Endodermal cell (in vitro differentiated cells): ENCODE measurements around the gene PDGFA. TPM values are rescaled to one million over a fixed set of nuclear protein-coding genes. Genes with fewer than 3 reads are reported as not detected.
A peak's percentile ranks its signal among the peaks of the same experiment; 100 is the strongest.

Experiments used
- DNase-seq: peaks from one replicate; pipeline ENCODE4 v3.0.0-alpha.2; 2017
- H3K27ac ChIP-seq: 2 replicates; pipeline ENCODE4 v1.5.1; 2013; ENCODE audit warnings: mild to moderate bottlenecking, low read depth, low read length, moderate library complexity
- H3K27me3 ChIP-seq: 2 replicates; pipeline ENCODE4 v1.6.1; 2013; ENCODE audit warnings: mild to moderate bottlenecking, low read length, moderate library complexity; ENCODE audit not compliant: insufficient read depth, control insufficient read depth, poor library complexity, severe bottlenecking
- H3K36me3 ChIP-seq: 2 replicates; pipeline ENCODE4 v1.7.0; 2013; ENCODE audit warnings: mild to moderate bottlenecking, low read length, moderate library complexity; ENCODE audit not compliant: control insufficient read depth, insufficient read depth
- H3K4me1 ChIP-seq: one replicate; pipeline ENCODE4 v1.7.0; 2013; ENCODE audit warnings: low read length; ENCODE audit not compliant: control insufficient read depth, insufficient read depth
- H3K4me3 ChIP-seq: 2 replicates; pipeline ENCODE4 v1.5.1; 2013; ENCODE audit warnings: mild to moderate bottlenecking, low read length, moderate library complexity
- H3K9ac ChIP-seq: 2 replicates; pipeline ENCODE4 v1.6.1; 2013; ENCODE audit warnings: mild to moderate bottlenecking, low read length, moderate library complexity; ENCODE audit not compliant: poor library complexity, severe bottlenecking; ENCODE audit errors: extremely low read depth
- H3K9me3 ChIP-seq: 2 replicates; pipeline ENCODE4 v1.6.1; 2013; ENCODE audit warnings: mild to moderate bottlenecking, low read length, moderate library complexity; ENCODE audit not compliant: control insufficient read depth
- H3K27ac Mint-ChIP-seq: 2 replicates; pipeline ENCODE4 v1.8.0; 2020; ENCODE audit warnings: mixed read lengths
- H3K27me3 Mint-ChIP-seq: 2 replicates; pipeline ENCODE4 v1.8.0; 2021; ENCODE audit warnings: mild to moderate bottlenecking, mixed read lengths; ENCODE audit not compliant: insufficient read depth
- H3K36me3 Mint-ChIP-seq: 2 replicates; pipeline ENCODE4 v1.8.0; 2020; ENCODE audit warnings: low read depth, mixed read lengths
- H3K4me1 Mint-ChIP-seq: 2 replicates; pipeline ENCODE4 v1.8.0; 2020; ENCODE audit warnings: mixed read lengths
- H3K4me3 Mint-ChIP-seq: 2 replicates; pipeline ENCODE4 v1.8.0; 2020; ENCODE audit warnings: mild to moderate bottlenecking, moderate library complexity, mixed read lengths
- H3K9me3 Mint-ChIP-seq: 2 replicates; pipeline ENCODE4 v1.8.0; 2020; ENCODE audit warnings: mild to moderate bottlenecking, mixed read lengths
- WGBS, 2 experiments: methylation state at CpG; one replicate each; pipeline versions ENCODE4 v1.1.5 to v1.1.7; 2013; ENCODE audit warnings: missing lambda C conversion rate in 2 of 2, mixed read lengths in 1 of 2; ENCODE audit not compliant: insufficient coverage in 1 of 2, insufficient read length in 1 of 2; 5-methylcytosine and 5-hydroxymethylcytosine counted together
- total RNA-seq, 2 donors: library from RNA; stranded (reverse); fragmentation: NEBNext Ultra II Directional in 1 of 2; extraction: Animal tissue kit (Norgen Biotek cat#: 25700) in 1 of 2; gene quantifications; 2 replicates in 1 of 2; 3 replicates in 1 of 2; pipeline ENCODE4 v1.2.1, GENCODE V29; 2021
- TF ChIP-seq, protein P1 (sequence below): fragments of 200-600 bp; sonication (generic); conservative IDR thresholded peaks from 2 replicates; pipeline ENCODE4 v1.5.0; 2021; ENCODE audit warnings: antibody characterized with exemption, mild to moderate bottlenecking

PDGFA gene
- total RNA-seq, 2 donors from 2014 or later, result 11.9 to 24.1 TPM

DNA sequence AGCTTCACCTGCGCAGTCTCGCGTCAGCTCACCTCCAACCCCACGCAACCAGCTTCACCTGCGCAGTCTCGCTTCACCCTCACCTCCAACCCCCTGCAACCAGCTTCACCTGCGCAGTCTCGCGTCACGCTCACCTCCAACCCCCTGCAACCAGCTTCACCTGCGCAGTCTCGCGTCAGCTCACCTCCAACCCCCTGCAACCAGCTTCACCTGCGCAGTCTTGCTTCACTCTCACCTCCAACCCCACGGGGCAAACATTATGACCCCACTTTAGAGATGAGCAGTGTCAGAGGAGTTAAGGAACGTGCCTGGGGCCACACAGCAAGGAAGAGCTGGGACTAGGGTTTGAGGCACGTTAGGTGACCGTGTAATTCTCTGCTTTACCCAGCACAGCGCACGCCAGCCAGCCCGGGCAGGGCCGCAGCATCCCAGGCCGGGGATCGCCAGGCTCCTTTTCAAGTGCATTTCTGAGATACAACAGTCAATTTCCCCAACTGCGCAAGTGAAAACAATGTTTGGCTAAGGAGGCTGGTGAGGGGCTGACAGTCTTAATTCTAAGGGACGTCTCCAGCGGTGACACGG lies 22.6 kb upstream of the PDGFA start:
- Mint-ChIP-seq H3K27me3 (no peaks in the 10 kb centered on the region), H3K27ac (peak overlapping the region; percentile 17), H3K9me3 (no peaks in the 10 kb centered on the region), H3K36me3 (no peaks in the 10 kb centered on the region), H3K4me3 (no peak overlapping the region), H3K4me1 (peaks cover 4% of the 10 kb centered on the region)
- H3K4me1 ChIP-seq, result no peaks in the 10 kb centered on the region
- TF ChIP-seq, protein P1, sequence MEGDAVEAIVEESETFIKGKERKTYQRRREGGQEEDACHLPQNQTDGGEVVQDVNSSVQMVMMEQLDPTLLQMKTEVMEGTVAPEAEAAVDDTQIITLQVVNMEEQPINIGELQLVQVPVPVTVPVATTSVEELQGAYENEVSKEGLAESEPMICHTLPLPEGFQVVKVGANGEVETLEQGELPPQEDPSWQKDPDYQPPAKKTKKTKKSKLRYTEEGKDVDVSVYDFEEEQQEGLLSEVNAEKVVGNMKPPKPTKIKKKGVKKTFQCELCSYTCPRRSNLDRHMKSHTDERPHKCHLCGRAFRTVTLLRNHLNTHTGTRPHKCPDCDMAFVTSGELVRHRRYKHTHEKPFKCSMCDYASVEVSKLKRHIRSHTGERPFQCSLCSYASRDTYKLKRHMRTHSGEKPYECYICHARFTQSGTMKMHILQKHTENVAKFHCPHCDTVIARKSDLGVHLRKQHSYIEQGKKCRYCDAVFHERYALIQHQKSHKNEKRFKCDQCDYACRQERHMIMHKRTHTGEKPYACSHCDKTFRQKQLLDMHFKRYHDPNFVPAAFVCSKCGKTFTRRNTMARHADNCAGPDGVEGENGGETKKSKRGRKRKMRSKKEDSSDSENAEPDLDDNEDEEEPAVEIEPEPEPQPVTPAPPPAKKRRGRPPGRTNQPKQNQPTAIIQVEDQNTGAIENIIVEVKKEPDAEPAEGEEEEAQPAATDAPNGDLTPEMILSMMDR, result no peak
- no peak overlapping the region for H3K27ac ChIP-seq
- no peaks in the 10 kb centered on the region for H3K27me3 ChIP-seq
- H3K4me3 ChIP-seq, result no peak overlapping the region
- no peaks in the 10 kb centered on the region for H3K9me3 ChIP-seq
- WGBS, 2 experiments, result 91 to 93% methylated on average over 21 to 28 of the region's 28 CpGs
- no peak overlapping the region for H3K9ac ChIP-seq
- no peaks in the 10 kb centered on the region for H3K36me3 ChIP-seq
- DNase-seq, result no peak

DNA sequence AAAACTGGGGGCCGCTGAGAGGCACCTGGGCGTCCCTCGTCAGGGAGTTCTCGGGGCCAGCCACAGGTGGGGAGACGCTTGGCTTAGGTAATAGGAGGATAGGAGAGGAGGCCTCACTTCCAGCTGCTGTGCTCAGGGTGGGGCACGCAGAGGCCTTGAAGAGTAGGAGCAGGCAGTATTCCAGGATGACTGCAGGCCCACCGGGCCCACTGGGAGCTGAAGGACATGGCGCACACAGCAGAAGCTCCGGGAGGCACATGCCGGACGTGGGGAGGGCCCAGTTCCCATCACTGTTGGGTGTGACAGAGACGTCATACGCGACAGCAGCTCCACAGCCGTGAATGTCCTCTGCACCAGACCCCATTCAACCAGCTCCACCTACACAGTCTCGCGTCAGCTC lies 22.0 kb upstream of the PDGFA start:
- H3K9me3 Mint-ChIP-seq, result no peaks in the 10 kb centered on the region
- H3K9ac ChIP-seq, result no peak overlapping the region
- peaks cover 4% of the 10 kb centered on the region for H3K4me1 Mint-ChIP-seq
- no peak overlapping the region for H3K4me3 Mint-ChIP-seq
- H3K4me3 ChIP-seq, result no peak overlapping the region
- TF ChIP-seq, protein P1, result no peak
- H3K27ac Mint-ChIP-seq, result peak overlapping the region; percentile 17
- no peaks in the 10 kb centered on the region for H3K36me3 ChIP-seq
- no peaks in the 10 kb centered on the region for H3K27me3 ChIP-seq
- no peaks in the 10 kb centered on the region for H3K27me3 Mint-ChIP-seq
- H3K27ac ChIP-seq, result no peak overlapping the region
- DNase-seq, result no peak
- no peaks in the 10 kb centered on the region for H3K36me3 Mint-ChIP-seq
- no peaks in the 10 kb centered on the region for H3K9me3 ChIP-seq
- WGBS, 2 experiments, result 93 to 97% methylated on average over 15 to 17 of the region's 17 CpGs
- H3K4me1 ChIP-seq, result no peaks in the 10 kb centered on the region

DNA sequence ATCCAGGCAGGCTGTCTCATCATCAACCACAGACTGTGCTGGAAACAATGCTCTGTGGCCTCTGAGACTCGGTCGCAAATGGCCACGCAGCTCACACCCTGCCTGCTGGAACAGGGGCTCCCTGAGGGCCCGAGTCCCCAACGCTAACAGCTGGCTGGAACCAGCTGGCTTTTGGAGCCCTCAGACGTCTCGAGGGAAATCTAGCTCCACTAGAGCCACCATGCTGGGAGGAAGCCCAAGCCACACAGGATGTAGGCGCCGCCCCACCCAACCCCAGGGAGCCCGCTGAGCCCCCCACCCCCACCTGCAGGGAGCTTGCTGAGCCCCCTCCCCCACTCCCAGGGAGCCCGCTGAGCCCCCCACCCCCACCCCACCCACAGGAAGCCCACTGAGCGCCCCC lies 21.4 kb upstream of the PDGFA start:
- TF ChIP-seq, protein P1, result no peak
- H3K9me3 ChIP-seq, result no peaks in the 10 kb centered on the region
- DNase-seq, result no peak
- 94 to 97% methylated on average over 6 to 8 of the region's 12 CpGs for WGBS, 2 experiments
- H3K27me3 ChIP-seq, result no peaks in the 10 kb centered on the region
- H3K4me3 Mint-ChIP-seq, result no peak overlapping the region
- no peak overlapping the region for H3K27ac Mint-ChIP-seq
- H3K9ac ChIP-seq, result no peak overlapping the region
- H3K4me3 ChIP-seq, result no peak overlapping the region
- H3K36me3 Mint-ChIP-seq, result no peaks in the 10 kb centered on the region
- no peaks in the 10 kb centered on the region for H3K27me3 Mint-ChIP-seq
- no peak overlapping the region for H3K27ac ChIP-seq
- no peaks in the 10 kb centered on the region for H3K36me3 ChIP-seq
- no peaks in the 10 kb centered on the region for H3K4me1 ChIP-seq
- no peaks in the 10 kb centered on the region for H3K9me3 Mint-ChIP-seq
- peaks cover 4% of the 10 kb centered on the region for H3K4me1 Mint-ChIP-seq
